Pulmonary artery endothelial cell (primary cell): ENCODE results near the gene PCDHA2. TPM values are rescaled to one million over a fixed set of nuclear protein-coding genes. Genes with fewer than 3 reads are reported as not detected.
"Not testable (repeated sequence)": the region's sequence is repeated elsewhere in the genome, so short reads cannot be mapped to it uniquely, and the experiment has no call there.

Experiments used
- DNase-seq: peaks from one replicate; pipeline ENCODE4 v3.0.0-alpha.2; 2011; ENCODE audit warnings: low read depth, low spot score
- total RNA-seq: library from RNA; depleted of rRNA; stranded (reverse); fragments of >200 nt; gene quantifications from 2 replicates; pipeline ENCODE4 v1.2.3, GENCODE V29; 2014

The PCDHA2 gene
- total RNA-seq, 1 donor from 2014 or later = 0.07 TPM

DNA sequence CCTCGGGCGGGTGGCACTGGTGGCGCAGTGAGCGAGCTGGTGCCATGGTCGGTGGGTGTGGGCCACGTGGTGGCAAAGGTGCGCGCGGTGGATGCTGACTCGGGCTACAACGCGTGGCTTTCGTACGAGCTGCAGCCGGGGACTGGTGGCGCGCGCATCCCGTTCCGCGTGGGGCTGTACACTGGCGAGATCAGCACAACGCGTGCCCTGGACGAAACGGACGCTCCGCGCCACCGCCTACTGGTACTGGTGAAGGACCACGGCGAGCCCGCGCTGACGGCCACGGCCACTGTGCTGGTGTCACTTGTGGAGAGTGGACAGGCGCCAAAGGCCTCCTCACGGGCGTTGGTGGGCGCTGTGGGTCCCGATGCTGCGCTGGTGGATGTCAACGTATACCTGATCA is 14.2 kb downstream of the PCDHA2 start:
- no peak for DNase-seq

DNA sequence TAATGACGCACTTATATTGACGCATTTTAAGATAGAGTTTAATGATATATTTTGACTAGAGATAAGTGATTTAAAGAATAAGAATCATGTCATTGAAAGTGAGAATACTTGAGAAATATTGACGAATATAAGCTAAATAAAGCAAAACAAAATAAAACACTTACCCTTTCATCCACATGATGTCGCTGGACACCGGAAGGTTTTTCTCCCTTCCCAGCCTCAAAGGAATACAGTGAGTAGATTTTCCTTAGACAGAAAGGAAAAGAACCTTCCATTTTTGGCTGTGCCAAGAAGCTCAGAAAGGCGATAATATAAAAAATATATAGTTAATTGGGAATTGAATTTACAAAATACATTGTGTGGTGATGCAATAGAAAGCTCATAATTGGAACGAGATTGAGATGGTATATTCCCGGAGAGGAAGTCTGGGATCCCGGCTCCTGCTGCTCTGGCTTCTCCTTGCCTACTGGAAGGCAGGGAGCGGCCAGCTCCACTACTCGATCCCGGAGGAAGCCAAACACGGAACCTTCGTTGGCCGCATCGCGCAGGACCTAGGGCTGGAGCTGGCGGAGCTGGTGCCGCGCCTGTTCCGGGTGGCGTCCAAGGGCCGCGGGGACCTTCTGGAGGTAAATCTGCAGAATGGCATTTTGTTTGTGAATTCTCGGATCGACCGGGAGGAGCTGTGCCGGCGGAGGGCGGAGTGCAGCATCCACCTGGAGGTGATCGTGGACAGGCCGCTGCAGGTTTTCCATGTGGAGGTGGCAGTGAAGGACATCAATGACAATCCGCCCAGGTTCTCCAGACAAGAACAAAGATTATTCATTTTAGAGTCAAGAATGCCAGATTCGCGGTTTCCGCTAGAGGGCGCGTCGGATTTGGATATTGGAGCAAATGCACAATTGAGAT is 27.0 kb downstream of the PCDHA2 start, which contains the start of gene PCDHA5:
Gene PCDHA5 (plus strand): TSS at position 239 of the 906 bp plus-strand sequence.
- DNase-seq = no peak

DNA sequence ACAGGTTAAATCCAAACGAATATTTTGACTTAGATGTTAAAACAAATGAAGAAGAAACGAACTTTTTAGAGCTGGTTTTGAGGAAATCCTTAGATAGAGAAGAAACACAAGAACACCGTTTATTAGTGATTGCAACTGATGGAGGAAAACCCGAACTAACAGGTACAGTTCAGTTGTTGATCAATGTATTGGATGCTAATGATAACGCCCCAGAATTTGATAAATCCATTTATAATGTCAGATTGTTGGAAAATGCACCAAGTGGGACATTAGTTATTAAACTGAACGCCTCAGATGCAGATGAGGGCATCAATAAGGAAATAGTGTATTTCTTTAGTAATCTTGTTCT is 27.6 kb downstream of the PCDHA2 start:
- no peak for DNase-seq

DNA sequence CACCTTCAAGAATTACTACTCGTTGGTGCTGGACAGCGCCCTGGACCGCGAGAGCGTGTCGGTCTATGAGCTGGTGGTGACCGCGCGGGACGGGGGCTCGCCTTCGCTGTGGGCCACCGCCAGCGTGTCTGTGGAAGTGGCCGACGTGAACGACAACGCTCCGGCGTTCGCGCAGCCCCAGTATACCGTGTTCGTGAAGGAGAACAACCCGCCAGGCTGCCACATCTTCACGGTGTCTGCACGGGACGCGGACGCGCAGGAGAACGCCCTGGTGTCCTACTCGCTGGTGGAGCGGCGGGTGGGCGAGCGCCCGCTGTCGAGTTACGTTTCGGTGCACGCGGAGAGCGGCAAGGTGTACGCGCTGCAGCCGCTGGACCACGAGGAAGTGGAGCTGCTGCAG is 28.3 kb downstream of the PCDHA2 start:
- DNase-seq = not testable (repeated sequence)

DNA sequence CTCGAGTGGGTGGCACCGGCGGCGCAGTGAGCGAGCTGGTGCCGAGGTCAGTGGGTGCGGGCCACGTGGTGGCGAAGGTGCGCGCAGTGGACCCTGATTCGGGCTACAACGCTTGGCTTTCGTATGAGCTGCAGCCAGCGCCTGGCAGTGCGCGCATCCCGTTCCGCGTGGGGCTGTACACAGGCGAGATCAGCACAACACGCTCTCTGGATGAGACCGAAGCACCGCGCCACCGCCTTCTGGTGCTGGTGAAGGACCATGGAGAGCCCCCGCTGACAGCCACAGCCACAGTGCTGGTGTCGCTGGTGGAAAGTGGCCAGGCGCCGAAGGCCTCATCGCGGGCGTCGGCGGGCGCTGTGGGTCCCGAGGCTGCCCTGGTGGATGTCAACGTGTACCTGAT is 28.8 kb downstream of the PCDHA2 start:
- DNase-seq = no peak

DNA sequence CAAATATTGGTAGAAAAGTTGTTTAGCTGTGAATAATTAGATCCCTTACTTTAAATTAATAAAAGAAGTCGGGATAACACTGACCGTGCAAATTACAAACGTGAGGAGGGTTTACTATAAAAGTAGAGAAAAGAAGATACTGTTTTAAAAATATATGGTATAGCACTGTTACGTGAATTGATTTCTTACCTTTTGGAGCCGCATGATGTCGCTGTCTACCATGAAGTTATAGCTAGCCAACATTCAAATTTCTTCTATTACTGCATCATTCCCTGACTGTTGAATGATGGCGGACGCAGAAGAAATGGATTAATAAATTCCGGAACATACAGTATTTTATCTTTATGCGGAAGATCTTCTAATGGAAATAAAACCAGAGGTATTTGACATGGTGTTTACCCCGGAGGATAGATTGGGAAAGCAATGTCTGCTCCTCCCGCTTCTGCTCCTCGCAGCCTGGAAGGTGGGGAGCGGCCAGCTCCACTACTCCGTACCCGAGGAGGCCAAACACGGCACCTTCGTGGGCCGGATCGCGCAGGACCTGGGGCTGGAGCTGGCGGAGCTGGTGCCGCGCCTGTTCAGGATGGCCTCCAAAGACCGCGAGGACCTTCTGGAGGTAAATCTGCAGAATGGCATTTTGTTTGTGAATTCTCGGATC is 33.2 kb downstream of the PCDHA2 start, which contains the start of gene PCDHA6:
Gene PCDHA6 (plus strand): TSS at position 257 of the 658 bp plus-strand sequence. CDS start 132 bp downstream, at position 389.
- no peak for DNase-seq

DNA sequence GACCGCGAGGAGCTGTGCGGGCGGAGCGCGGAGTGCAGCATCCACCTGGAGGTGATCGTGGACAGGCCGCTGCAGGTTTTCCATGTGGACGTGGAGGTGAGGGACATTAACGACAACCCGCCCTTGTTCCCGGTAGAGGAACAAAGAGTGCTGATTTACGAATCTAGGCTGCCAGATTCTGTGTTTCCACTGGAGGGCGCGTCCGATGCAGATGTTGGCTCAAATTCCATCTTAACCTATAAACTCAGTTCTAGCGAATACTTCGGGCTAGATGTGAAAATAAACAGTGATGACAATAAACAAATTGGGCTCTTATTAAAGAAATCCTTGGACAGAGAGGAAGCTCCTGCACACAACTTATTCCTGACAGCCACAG is 33.7 kb downstream of the PCDHA2 start:
- DNase-seq = no peak

DNA sequence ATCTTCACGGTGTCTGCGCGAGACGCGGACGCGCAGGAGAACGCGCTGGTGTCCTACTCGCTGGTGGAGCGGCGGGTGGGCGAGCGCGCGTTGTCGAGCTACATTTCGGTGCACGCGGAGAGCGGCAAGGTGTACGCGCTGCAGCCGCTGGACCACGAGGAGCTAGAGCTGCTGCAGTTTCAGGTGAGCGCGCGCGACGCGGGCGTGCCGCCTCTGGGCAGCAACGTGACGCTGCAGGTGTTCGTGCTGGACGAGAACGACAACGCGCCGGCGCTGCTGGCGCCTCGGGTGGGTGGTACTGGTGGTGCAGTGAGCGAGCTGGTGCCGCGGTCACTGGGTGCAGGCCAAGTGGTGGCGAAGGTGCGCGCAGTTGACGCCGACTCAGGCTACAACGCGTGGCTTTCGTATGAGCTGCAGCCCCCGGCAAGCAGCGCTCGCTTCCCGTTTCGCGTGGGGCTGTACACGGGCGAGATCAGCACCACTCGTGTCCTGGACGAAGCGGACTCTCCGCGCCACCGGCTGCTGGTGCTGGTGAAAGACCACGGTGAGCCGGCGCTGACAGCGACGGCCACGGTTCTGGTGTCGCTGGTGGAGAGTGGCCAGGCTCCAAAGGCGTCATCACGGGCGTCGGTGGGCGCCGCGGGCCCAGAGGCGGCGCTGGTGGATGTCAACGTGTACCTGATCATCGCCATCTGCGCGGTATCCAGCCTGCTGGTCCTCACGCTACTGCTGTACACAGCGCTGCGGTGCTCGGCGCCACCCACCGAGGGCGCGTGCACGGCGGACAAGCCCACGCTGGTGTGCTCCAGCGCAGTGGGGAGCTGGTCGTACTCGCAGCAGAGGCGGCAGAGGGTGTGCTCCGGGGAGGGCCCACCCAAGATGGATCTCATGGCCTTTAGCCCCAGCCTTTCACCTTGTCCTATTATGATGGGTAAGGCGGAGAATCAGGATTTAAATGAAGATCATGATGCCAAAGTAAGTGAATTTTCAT is 35.2 kb downstream of the PCDHA2 start:
- not testable (repeated sequence) for DNase-seq

DNA sequence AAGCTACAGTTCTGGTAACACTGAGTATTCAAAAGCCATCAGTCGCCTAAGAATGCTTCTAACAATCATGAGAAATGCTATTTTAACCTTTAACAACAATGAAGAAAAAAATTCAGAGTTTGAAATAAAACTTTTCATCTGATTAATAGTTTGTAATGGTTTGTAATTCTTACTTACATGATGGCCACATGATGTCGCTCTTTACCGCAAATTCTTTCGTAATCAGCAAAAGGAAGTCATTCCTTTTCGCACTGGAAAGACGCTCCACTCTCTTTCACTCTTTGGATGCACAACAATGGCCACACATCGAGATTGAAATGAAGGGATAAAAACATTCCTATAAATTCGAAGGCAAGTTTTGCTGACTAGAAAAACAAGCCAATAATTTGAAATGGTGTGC is 39.3 kb downstream of the PCDHA2 start, which contains the start of gene PCDHA7:
Gene PCDHA7 (plus strand): TSS at position 277 of the 400 bp plus-strand sequence. CDS start 115 bp downstream, at position 392.
- no peak for DNase-seq

DNA sequence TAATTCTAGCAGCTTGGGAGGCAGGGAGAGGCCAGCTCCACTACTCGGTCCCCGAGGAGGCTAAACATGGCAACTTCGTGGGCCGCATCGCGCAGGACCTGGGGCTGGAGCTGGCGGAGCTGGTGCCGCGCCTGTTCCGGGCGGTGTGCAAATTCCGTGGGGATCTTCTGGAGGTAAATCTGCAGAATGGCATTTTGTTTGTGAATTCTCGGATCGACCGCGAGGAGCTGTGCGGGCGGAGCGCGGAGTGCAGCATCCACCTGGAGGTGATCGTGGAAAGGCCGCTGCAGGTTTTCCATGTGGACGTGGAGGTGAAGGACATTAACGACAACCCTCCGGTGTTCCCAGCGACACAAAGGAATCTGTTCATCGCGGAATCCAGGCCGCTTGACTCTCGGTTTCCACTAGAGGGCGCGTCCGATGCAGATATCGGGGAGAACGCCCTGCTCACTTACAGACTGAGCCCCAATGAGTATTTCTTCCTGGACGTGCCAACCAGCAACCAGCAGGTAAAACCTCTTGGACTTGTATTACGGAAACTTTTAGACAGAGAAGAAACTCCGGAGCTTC is 39.9 kb downstream of the PCDHA2 start:
- not testable (repeated sequence) for DNase-seq

DNA sequence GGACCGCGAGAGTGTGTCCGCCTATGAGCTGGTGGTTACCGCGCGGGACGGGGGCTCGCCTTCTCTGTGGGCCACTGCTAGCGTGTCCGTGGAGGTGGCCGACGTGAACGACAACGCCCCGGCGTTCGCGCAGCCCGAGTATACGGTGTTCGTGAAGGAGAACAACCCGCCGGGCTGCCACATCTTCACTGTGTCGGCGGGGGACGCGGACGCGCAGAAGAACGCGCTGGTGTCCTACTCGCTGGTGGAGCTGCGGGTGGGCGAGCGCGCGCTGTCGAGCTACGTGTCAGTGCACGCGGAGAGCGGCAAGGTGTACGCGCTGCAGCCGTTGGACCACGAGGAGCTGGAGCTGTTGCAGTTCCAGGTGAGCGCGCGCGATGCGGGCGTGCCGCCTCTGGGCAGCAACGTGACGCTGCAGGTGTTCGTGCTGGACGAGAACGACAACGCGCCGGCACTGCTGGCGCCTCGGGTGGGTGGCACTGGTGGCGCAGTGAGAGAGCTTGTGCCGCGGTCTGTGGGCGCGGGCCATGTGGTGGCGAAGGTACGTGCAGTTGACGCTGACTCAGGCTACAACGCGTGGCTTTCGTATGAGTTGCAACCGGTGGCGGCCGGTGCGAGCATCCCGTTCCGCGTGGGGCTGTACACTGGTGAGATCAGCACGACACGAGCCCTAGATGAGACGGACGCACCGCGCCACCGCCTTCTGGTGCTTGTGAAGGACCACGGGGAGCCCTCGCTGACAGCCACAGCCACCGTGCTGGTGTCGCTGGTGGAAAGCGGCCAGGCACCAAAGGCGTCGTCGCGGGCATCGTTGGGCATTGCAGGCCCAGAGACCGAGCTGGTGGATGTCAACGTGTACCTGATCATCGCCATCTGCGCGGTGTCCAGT is 41.2 kb downstream of the PCDHA2 start:
- DNase-seq = no peak

DNA sequence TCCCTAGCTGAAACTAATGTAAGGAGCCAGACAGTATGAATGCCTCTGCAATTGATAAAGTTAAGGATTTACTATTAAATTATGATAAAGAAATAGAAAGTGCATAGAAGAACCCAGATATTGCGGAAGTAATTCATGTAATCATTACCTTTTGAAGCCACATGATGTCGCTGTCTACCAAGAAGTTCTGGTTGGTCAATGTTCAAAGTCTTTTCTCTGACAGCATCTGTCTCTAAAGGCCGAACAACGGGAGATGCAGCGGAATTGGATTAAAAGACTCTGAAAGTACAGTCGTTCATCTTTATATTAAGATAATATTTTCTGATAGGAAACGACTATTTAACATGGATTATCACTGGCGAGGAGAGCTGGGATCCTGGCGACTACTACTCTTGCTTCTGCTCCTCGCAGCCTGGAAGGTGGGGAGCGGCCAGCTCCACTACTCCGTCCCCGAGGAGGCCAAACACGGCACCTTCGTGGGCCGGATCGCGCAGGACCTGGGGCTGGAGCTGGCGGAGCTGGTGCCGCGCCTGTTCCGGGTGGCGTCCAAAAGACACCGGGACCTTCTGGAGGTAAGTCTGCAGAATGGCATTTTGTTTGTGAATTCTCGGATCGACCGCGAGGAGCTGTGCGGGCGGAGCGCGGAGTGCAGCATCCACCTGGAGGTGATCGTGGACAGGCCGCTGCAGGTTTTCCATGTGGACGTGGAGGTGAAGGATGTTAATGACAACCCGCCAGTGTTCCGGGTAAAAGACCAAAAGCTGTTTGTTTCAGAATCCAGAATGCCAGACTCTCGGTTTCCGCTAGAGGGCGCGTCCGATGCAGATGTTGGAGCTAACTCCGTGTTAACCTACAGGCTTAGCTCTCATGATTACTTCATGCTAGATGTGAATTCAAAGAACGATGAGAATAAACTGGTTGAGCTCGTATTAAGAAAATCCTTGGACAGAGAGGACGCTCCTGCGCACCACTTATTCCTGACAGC is 46.6 kb downstream of the PCDHA2 start, which contains the start of gene PCDHA8:
Gene PCDHA8 (plus strand): TSS at position 210 of the 985 bp plus-strand sequence. CDS start 135 bp downstream, at position 345.
- no peak for DNase-seq

DNA sequence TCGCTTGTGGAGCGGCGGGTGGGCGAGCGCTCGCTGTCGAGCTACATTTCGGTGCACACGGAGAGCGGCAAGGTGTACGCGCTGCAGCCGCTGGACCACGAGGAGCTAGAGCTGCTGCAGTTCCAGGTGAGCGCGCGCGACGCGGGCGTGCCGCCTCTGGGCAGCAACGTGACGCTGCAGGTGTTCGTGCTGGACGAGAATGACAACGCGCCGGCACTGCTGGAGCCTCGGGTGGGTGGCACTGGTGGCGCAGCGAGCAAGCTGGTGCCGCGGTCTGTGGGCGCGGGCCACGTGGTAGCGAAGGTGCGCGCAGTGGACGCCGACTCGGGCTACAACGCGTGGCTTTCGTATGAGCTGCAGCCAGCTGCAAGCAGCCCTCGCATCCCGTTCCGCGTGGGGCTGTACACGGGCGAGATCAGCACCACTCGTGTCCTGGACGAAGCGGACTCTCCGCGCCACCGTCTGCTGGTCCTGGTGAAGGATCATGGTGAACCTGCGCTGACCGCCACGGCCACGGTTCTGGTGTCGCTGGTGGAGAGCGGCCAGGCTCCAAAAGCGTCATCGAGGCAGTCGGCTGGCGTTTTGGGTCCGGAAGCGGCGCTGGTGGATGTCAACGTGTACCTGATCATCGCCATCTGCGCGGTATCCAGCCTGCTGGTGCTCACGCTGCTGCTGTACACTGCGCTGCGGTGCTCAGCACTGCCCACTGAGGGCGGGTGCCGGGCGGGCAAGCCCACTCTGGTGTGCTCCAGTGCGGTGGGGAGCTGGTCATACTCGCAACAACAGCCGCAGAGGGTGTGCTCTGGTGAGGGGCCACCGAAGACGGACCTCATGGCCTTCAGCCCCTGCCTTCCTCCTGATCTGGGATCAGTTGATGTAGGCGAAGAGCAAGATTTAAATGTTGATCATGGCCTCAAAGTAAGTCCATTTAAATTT is 48.4 kb downstream of the PCDHA2 start:
- DNase-seq = no peak
